Amniotic epithelial cell (primary cell): ENCODE data around the gene LYSET.
"Not testable (repeated sequence)": the region's sequence is repeated elsewhere in the genome, so short reads cannot be mapped to it uniquely, and the experiment has no call there.

Source experiments
- DNase-seq: peaks from one replicate; pipeline ENCODE4 v3.0.0-alpha.2; 2010; ENCODE audit warnings: low read depth

Gene LYSET, protein sequence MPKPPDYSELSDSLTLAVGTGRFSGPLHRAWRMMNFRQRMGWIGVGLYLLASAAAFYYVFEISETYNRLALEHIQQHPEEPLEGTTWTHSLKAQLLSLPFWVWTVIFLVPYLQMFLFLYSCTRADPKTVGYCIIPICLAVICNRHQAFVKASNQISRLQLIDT

DNA sequence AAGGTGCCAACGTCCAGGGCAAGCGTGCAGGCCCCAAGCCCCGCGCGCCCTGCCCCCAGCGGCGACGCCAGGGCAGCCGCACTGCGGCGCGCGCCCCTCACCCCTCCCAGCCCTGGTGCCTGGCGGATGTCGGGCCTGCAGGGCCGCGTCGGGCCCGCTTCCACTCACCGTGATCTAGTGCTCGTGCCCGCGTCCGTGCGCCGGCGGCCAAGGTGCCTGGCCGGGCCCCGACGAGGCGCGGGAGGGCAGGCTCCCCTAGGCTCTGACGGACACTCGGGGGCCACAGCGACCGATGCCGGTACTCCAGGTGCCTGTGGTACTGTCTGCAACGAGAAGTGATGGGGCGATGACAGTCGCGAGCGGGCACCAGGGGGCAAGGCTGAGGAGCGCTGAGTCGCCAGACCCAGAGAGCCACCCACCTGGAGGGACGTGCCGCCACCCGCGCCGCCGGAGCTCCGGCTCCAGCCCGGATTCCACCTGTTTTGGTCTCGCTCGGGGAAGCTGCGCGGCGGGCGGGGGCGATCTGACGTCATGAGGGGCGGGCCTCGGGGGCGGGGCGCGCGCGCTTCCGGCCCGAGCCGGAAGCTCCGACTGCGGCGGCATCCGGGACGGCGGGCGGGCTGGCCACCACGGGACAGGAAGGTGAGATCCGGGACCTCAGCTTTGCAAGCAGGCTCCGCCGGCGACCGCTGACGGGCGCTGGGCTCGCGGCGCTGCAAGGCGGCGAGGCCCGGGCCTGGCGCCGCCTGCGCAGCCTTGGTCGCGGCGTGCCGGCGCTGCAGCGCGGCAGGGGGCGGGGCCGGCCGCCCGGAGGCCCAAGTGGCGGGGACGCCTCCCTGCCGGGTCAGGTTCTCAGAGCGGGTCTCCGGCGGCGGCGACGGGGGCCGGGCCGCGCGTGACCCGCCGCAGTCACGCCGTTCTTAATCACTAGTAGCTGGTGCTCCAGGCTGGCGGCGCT lies at the start of gene LYSET, which contains the start of gene MOAP1:
LYSET (plus strand) TSS at position 927 of the 958 bp plus-strand sequence. CDS start 89 bp downstream, outside the sequence.
MOAP1 (minus strand) TSS at position 507 of the 958 bp plus-strand sequence. CDS start 655 bp downstream, outside the sequence.
- peak; percentile 67 for DNase-seq

DNA sequence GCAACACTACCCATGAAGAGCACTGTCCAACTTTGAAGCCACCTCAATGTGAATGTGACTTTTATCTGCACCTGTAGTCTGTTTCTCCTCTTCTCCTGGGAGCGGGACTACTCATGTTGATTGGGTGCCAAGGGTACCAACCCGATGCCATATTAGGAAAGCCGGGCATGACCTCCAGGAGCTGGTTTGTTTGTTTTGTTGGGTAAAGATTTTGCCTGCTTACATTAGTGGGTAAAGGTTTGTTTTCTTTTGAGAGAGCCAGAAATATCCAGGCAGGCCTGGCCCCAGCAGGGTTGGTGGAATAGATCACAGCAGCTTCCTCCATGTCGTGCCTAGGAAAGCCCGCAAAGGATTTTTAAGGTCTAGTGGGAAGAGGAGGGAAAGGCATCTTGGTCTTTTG lies 49.7 kb upstream of the LYSET start:
- no peak for DNase-seq

DNA sequence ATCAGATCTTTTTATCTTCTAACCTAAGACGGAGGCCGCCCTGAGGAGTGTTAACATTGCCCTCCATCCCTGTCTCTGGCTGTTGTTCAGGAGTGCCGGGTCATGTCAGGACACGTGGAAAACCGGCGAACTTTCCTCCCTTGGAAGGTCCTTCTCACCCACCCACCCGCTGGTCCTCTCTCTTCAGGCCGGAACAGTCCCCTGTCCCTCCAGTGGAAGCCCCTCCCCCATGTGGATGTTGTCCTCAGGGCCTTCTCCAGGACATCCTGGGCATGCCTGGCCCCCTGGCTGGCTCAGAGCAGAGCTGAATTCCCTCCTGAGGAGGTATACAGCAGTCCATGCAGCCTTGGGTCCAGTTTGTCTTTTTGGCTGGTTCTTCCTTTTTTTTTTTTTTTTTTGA lies 49.1 kb upstream of the LYSET start:
- DNase-seq = no peak

DNA sequence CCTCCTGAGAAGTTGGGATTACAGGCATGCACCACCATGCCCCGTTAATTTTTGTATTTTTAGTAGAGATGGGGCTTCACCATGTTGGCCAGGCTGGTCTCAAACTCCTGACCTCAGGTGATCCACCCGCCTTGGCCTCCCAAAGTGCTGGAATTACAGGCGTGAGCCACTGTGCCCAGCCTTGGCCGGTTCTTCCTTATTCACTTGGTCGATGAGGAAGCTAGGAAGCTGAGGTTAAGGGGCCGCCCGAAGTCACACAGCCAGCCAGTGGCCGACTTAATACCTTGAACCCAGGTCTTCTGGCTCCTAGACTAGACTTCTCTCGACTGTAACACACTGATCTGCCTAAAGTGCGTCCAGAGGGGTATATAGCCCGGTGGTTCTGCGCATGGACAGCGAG lies 48.6 kb upstream of the LYSET start:
- DNase-seq = not testable (repeated sequence)

DNA sequence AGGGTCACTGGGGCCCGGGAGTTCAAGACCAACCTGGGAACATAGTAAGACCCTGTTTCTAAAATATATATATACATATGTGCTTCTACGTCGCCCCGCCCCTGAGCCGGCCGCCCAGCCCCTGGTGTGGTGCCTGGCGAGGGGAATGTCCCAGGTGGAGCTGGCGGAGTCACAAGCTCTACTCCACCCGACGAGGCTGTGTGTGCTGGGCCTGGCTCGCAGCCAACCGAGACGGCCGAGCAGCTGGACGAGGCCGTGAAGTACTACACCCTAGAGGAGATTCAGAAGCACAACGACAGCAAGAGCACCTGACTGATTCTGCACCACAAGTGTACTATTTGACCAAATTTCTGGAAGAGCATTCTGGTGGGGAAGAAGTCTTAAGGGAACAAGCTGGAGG lies 47.3 kb upstream of the LYSET start:
- no peak for DNase-seq

DNA sequence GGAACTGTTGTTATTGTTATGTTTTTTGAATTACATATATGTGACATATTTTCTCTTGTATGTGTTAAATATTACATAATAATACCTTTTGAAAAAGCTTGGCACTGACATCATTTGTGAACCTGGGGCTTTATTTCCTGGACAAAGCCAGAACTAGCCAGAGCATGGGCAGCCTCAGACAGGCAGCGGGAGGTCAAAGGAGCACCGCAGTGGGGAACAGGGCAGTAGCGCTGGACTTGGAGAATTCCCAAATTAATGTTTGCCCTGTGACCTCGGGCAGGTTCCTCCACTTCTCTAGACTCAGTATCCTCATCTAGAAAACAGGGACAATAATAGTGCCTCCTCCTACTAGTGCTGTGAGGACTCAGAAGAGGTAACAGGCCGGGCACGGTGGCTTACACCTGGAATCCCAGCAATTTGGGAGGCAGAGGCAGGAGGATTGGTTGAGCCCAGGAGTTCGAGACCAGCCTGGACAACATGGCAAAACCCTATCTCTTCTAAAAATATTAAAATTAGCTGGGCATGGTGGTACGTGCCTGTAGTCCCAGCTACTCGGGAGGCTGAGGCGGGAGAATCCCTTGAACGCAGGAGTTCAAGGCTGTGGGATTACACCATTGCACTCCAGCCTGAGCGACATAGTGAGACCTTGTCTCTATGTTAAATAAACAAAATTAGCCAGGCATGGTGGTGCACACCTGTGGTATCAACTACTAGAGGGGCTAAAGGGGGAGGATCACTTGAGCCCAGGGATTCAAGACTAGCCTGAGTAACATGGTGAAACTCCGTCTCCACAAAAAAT lies 42.1 kb upstream of the LYSET start:
- DNase-seq = no peak

DNA sequence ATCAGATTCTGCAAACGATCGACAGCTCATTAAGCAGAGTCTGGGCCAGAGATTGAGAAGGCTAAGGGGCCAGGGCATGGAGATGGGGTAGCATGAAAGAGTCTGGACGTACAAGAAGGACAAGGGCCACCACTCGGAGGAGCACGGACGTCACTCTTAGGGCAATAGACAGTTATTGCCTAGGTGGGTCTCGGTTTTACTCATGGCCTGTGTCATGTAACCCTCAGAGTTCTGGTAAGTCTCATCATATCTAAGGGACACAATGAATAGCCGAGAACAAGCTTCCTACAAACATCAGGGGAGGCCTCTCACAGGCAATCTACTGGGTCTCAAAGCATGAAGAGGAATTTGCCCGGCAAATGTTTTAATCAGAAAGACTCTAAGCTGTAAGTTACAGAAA lies 39.0 kb upstream of the LYSET start:
- DNase-seq = no peak

DNA sequence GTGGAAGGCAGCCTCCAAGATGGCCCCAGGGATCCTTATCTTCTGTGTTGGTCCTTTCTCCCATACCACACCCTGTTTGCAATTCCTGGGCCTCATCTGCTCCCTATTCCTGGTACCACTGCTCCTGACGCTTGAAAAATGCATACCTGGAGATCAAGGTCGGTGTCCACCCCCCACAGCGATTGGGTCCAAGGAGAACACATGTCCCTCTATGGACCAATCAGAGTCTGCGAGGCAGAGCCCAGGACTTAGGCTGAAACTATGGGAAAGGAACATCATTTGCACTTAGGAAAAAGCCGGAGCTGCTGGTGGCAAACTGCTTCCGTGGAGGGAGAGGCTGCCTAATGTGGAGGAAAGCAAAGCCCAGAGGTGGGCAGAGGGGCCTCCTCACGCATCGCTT lies 36.1 kb upstream of the LYSET start:
- no peak for DNase-seq

DNA sequence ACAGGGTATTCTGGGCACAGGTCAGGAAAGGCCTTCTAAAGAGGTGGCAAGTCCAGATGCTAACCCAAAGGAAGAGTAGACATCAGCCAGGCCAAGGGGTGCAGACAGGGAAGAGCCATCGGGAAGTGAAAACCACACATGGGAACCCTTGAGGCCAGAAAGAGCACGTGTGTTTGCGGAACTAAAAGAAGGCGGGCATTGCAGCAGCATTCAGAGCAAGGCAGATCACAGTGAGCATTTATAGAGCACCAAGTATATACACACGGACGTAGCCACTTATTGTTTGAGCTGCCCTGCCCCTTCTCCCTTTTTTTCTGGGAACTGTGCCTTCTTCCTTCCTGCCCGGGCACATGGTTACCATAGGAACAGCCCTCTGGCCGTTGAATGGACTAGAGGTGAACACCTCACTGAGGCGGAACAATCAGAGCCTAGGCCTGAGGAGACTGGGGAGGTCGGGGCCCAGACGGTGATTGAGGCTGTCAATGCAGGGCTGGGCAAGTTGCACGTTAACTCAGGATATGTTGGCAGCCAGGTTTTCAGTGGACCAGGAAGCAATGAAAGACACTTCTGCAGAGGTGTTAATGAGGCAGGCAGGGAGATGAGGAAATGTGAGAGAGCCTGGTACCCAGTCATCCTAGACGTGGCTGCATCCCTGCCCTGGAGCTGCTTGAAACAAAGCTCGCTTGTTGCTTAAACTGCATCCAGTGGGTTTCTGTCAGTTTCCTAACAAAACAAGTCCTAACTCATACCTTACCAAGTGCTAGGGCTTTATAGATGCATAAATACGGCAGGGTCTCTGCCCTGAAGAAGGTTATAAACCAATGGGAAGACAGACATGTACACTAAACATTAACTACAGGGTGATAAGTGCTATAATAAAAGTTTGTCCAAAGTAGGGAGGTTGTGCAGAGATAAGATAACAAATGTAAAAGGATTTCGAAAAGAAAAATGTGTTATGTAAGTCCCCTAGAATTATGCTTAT lies 34.6 kb upstream of the LYSET start:
- DNase-seq = peak; percentile 13

DNA sequence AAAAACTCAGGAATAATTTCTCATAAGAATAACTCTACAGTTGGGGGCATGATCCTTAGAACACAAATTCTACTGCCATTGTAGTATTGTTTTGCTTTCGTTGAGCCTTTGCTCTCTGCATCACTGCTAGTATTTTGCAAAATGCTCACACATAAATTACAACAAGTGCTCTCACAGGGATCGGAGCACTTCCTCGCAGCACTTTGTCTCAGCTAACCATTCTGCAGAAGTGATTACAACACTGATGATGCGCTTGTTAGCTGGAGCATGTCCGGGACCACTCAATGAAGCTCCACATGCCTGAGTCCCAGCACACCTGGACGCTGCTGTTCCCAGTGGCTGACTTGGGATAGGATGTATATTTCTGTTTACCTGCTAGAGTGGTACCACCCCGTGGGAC lies 32.0 kb upstream of the LYSET start:
- peak; percentile 18 for DNase-seq

DNA sequence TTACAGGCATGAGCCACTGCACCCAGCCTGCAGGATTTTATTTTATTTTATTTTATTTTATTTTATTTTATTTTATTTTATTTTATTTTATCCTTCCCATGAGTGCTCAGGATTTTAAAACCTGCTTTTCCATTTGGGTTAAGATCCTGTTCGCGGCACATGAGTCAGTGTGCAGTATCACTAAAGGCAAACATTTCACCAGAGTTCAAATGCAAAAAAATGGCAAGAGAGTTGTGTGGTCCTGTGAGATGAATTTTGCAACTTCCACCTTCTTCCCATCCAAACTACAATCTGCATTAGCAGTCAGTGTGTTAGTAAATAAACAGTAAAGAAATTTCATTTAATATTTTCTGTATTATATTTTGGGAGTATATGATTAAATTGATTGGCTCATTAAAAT lies 29.4 kb upstream of the LYSET start:
- DNase-seq = peak; percentile 37

DNA sequence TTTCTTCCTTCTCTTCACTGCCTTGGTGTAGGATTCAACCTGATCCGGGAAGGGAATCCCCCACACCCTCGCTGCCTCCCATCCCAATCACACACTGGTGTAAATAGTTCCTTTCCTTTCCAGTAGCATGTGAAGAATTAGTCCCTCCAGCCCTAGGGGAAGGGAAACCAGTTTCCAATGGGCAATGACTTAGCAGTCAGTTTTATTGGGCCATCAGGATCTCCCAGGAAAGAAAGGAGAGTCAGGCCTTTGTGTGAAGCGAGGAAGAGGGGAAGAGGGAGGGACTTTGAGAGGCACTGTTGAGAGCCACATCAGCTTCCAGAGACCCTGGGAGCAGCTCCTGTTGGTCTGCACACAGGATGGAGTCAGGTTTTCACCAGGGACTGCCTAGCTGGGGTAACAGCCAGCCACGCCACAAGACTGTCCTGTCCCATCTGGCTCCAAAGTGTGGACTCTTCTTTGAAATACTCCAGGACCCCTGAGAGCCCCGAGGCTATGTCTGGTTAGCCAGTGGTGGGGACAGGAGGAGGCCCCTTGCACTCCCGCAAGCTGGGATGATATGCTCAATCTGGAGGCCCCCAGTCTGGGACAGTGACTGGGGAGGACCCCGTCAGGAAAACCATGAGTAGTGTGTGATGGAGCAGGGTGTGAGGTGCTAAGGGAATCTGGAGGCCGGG lies 28.3 kb upstream of the LYSET start:
- no peak for DNase-seq

DNA sequence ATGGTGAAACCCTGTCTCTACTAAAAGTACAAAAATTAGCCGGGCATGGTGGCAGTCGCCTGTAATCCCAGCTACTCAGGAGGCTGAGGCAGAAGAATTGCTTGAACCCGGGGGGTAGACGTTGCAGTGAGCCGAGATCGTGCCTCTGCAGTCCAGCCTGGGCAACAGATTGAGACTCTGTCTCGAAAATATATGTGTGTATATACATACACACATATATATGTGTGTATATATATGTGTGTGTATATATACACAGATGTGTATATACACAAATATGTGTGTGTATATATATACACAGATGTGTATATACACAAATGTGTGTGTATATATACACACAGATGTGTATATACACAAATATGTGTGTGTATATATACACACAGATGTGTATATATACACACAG lies 26.8 kb upstream of the LYSET start:
- DNase-seq = not testable (repeated sequence)

DNA sequence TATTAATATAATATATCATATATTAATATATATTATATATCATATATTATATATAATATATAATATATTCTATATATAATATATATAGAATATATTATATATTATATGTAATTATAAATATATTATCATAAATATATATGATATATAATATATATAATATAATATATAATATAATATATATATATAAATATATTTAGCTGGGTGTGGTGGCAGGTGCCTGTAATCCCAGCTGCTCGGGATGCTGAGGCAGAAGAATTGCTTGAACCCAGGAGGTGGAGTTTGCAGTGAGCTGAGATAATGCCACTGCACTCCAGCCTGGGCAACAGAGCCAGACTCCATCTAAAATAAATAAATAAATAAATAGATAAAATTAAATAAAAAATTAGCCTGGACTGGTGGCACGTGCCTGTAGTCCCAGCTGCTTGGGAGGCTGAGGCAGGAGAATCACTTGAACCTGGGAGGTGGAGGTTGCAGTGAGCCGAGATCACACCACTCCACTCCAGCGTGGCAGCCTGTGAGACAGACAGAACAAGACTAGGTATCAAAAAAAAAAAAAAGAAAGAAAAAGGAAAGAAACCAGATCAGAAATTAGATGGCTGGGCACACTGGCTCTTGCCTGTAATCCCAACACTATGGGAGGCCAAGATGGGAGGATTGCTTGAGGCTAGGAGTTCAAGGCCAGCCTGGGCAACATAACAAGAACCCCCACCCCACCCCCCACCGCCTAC lies 25.3 kb upstream of the LYSET start:
- DNase-seq = not testable (repeated sequence)

DNA sequence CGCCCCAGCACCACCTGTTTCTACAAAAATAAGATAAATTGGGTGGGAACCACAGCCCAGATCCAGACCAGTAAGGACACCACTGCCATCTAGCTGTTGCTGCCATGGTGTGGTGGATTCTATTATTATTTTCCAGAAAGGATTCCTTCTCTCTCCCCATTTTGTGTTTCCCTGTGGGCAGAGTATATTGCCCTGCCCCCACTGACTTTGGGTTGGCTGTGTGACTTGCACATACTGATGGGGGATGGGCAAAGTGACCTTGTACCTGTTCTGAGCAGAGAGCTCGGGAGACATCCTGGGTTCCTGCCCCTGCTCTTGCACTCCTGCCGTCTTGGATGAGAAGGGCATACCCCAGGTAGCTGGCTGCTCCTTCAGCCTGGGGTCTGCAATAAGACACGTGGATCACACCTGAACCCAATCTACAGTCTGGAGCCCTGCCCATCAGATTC lies 24.7 kb upstream of the LYSET start:
- DNase-seq = peak; percentile 7

DNA sequence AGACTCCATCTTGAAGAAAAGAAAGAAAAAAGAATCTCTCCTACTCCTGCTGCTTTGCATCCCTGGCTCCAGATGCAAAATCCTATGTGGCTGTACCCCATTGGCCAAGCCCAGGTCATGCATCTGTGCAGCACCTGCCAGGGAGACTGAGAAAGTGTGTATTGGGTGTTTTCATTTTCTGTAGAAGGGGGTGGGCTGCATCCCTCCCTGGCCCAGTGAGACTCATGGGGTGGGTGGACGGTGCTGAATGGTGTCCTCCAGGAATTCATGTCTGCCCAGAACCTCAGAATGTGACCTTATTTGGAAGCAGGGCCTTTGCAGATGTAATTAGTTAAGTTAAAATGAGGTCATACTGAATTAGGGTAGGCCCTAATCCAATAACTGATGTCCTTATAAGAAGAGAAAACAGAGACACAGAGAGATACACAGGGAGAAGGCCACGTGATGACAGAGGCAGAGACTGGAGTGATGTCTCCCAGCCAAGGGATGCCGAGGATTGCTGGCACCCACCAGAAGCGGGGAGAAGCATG lies 23.6 kb upstream of the LYSET start:
- DNase-seq = no peak

DNA sequence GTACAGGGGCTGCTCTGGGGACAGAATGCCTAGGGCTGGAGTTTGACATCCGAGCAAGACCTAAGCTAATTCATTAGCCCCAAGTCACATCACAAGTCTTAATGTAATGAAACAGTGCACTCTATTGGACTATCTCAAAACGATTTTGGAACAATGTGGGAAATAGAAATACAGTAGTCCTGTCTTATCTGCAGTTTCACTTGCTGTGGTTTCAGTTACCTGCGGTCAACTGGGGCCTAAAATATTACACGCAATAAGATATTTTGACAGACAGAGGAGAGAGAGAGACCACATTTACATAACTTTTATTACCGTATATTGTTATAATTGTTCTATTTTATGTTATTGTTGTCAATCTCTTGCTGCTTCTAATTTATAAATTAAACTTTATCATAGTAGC lies 21.6 kb upstream of the LYSET start:
- no peak for DNase-seq

DNA sequence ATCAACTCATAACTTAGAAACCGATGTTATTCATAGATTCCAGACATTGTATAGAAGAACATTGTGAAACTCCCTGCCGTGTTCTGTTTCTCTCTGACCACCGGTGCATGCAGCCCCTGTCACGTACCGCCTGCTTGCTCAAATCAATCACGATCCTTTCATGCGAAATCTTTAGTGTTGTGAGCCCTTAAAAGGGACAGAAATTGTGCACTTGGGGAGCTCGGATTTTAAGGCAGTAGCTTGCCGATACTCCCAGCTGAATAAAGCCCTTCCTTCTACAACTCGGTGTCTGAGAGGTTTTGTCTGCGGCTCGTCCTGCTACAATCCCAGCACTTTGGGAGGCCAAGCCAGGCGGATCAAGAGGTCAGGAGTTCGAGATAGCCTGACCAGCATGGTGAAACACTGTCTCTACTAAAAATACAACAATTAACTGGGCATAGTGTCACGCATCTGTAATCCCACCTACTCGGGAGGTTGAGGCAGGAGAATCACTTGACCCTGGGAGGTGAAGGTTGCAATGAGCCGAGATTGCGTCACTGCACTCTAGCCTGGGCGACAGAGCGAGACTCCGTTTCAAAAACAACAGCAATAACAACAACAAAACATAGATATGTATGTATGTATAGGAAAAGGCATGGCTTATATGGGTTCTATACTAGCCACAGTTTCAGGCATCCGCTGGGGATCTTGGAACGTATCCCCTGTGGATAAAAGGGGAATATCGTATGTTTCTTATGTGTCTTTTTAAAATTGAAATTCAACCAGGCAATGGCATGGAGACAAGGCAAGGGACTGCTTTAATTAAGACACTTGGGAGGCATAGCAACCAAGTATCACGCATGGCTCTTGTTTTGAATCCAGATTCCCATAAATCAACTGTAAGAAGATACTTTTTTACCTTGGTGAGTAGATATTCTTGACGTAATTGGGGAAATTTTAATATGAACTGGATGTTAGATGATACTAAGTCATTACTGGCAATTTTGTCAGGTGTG lies 19.5 kb upstream of the LYSET start:
- DNase-seq = not testable (repeated sequence)
